ENCODE data around the gene PPFIBP2.

PPFIBP2 gene

GRCh38 chr11:7670641-7671040 lies 156.8 kb downstream of the PPFIBP2 start:
- no peak for DNase-seq

GRCh38 chr11:7671347-7672215 lies 157.8 kb downstream of the PPFIBP2 start:
- DNase-seq, result no peak

GRCh38 chr11:7672276-7672959 lies 158.6 kb downstream of the PPFIBP2 start:
- DNase-seq, result no peak

GRCh38 chr11:7672960-7673723 lies 159.3 kb downstream of the PPFIBP2 start, which contains the start of gene CYB5R2:
Gene CYB5R2, minus strand, starts transcription at chr11:7673500. Its CDS starts 675 bp downstream, at chr11:7672825.
- peak; percentile 13 for DNase-seq

- DNase-seq, result peak; percentile 12
Measured at GRCh38 chr11:7673724-7674434, 160.1 kb downstream of the PPFIBP2 start.

- no peak for DNase-seq
Measured at GRCh38 chr11:7675631-7676030, 161.8 kb downstream of the PPFIBP2 start.

DNA sequence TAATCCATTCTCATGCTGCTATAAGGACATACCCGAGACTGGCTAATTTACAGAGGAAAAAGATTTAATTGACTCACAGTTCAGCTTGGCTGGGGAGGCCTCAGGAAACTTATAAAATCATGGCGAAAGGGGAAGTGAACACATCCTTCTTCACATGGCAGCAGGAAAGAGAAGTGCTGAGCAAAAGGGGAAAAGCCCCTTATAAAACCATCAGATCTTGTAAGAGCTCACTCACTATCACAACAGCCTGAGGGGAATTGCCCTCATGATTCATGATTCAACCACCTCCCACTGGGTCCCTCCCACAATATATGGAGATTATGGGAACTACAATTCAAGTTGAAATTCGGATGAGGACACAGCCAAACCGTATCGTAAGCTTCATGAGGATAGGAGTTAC lies 163.3 kb downstream of the PPFIBP2 start:
- no peak for DNase-seq

GRCh38 chr11:7677796-7678201 lies 164.0 kb downstream of the PPFIBP2 start:
- no peak for DNase-seq

DNA sequence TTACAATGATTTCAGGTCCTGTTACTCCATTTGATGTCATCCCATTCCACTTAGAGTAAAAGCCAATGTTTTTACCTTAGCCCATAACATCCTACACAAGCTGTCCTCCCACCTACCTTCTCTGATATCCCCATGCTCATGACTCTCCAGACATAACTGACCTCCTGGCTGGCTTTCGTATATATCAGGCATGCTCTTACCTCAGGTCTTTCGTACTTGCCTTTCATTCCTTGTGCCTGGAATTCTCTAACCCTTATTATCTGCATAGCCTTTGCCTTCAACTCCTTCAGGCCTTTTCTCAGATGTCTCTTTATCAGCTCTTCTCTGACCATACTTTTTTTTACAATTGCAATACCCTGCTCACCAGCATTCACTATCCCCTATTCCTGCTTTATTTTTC lies 169.8 kb downstream of the PPFIBP2 start:
- DNase-seq, result no peak

DNA sequence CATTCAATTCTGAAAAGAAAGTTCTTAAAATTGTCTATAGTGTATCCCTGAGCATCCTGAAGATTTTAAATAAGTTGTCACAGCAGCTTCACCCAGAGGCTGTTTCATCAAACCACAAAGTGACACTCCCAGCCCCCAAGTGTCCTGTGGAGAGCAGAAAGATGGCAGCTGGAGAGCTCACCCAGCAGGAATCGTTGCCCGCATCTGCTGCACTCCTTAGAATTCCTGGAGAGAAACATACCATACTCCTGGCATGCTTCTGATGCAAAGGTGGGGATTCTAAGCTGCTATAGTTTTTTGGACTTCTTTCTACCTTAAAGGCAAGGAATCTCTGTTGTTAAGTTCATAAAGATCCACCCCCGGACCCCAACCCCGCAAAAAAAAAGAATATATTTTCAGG lies 173.0 kb downstream of the PPFIBP2 start:
- no peak for DNase-seq

DNA sequence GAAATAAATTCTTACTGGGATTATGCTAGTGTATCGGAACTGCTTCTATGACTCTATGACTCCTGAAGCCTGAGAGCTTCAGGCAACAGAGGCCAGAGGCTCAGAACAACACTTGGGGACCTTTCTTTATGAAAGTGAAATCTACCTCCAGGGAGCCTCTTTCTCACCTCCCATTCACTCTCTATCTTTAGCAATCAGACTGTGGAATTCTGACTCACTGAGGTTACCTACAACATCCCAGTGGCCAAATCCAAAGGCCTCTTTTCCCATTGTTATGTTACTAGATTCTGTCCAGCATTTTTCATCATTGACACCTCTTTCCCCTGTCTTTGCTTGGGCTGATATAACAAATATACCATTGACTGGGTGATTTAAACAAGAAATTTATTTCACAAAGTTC lies 173.6 kb downstream of the PPFIBP2 start:
- no peak for DNase-seq

- DNase-seq, result peak; percentile 6
Measured at GRCh38 chr11:7688238-7688826, 174.5 kb downstream of the PPFIBP2 start.

DNA sequence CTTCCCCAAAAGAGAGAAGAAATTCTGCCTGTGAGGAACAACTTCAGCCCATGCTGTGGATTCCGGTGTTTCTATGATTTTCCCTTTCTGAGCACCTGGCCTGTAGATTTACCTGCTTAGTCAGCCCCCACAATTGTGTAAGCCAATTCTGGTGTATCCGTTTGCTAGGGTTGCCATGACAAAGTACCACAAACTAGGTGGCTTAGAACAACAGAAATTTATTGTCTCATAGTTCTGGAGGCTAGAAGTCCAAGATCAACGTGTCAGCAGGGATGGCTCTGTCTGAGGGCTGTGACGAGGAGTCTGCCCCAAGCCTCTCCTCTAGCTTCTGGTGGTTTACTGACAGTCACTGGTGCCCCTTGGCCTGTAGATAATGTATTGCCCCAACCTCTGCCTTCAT lies 175.4 kb downstream of the PPFIBP2 start:
- DNase-seq, result no peak

- DNase-seq, result no peak
Measured at GRCh38 chr11:7690648-7691047, 176.8 kb downstream of the PPFIBP2 start.

DNA sequence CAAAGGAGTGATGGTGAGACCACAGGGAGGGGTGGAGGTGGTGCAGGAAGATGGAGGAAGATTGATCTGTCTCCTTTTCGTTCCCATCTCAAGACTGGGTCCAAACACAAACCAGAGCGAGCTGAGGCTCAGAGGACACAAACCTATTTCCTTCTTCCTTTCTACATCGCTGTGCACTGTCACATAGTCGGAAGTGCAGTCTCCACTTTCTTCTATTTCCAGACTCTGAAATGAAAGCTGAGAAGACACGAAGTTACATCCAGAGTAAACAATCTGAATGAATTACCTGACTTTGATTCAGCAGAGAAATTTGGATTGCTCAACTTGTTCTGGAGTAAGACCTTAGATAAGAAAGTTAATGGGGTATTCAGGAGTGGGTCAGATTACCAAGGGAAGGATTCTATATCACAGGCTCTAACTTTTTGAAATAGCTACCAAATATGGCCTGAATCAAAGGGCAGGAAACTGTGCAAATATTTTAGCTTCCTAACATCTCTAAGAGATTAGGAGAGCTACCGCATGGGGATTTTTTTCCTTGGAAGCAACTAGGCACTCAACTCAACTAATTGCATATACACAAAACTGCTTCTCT lies 178.1 kb downstream of the PPFIBP2 start:
- no peak for DNase-seq

GRCh38 chr11:7692426-7692825 lies 178.6 kb downstream of the PPFIBP2 start:
- DNase-seq, result no peak

- no peak for DNase-seq
Measured at GRCh38 chr11:7694235-7694634, 180.4 kb downstream of the PPFIBP2 start.

DNA sequence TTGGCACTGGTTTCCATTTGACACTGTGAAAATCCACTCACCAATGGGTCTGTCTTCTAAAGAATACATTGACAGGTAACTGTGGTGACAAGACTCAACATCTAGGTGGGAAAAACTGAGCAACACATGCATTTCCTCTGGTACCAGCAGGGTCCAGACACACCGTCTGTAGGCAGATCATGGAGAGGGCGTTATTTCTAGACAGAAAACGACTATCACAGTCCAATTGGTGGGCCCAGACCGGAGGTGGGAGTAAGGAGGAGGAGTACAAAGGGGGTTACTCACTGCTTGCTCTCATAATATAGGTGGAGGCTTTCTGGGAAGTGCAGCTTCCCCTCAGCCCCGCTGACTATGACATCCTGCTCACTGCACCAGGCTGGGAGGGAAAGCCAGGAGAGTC lies 182.6 kb downstream of the PPFIBP2 start:
- no peak for DNase-seq

Measured in CD4-positive, alpha-beta T cell treated with Interleukin-6 for 4 hours (primary cell).